ENCODE data around the gene SLC25A28. TPM values are rescaled to one million over a fixed set of nuclear protein-coding genes. Genes with fewer than 3 reads are reported as not detected.
A peak's percentile ranks its signal among the peaks of the same experiment; 100 is the strongest.
"Not testable (repeated sequence)": the region's sequence is repeated elsewhere in the genome, so short reads cannot be mapped to it uniquely, and the experiment has no call there.

Gene SLC25A28
- total RNA-seq, 4 donors from 2014 or later, result 37.0 to 69.4 (median 42.2) TPM

DNA sequence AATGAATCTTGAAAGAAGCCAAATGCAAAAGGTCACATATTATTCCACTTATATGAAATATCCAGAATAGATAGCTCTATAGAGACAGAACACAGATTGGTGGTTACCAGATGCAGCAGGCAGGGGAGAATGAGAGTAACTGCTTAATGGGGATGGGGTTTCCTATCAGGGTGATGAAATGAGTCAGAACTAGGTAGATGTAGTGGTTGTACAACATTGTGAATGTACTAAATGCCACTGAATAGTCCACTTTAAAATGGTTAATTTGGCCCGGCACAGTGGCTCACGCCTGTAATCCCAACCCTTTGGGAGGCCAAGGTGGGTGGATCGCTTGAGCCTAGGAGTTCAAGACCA, 9.4 kb upstream of the SLC25A28 start:
- H3K36me3 ChIP-seq, result no peaks in the 10 kb centered on the region
- no peaks in the 10 kb centered on the region for H3K27me3 ChIP-seq
- no peak overlapping the region for H3K4me3 ChIP-seq
- TF ChIP-seq, protein P1, sequence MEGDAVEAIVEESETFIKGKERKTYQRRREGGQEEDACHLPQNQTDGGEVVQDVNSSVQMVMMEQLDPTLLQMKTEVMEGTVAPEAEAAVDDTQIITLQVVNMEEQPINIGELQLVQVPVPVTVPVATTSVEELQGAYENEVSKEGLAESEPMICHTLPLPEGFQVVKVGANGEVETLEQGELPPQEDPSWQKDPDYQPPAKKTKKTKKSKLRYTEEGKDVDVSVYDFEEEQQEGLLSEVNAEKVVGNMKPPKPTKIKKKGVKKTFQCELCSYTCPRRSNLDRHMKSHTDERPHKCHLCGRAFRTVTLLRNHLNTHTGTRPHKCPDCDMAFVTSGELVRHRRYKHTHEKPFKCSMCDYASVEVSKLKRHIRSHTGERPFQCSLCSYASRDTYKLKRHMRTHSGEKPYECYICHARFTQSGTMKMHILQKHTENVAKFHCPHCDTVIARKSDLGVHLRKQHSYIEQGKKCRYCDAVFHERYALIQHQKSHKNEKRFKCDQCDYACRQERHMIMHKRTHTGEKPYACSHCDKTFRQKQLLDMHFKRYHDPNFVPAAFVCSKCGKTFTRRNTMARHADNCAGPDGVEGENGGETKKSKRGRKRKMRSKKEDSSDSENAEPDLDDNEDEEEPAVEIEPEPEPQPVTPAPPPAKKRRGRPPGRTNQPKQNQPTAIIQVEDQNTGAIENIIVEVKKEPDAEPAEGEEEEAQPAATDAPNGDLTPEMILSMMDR (IDR thresholded peaks at IDR 0.05), result no peak
- WGBS, result 56% methylated on average over 3 of the region's 3 CpGs
- H3K9me3 ChIP-seq, result no peaks in the 10 kb centered on the region
- H3K4me1 ChIP-seq, result peaks cover 3% of the 10 kb centered on the region
- no peak for DNase-seq (ENCODE audit: low spot score in 2 of 2)
- no peak overlapping the region for H3K27ac ChIP-seq

DNA sequence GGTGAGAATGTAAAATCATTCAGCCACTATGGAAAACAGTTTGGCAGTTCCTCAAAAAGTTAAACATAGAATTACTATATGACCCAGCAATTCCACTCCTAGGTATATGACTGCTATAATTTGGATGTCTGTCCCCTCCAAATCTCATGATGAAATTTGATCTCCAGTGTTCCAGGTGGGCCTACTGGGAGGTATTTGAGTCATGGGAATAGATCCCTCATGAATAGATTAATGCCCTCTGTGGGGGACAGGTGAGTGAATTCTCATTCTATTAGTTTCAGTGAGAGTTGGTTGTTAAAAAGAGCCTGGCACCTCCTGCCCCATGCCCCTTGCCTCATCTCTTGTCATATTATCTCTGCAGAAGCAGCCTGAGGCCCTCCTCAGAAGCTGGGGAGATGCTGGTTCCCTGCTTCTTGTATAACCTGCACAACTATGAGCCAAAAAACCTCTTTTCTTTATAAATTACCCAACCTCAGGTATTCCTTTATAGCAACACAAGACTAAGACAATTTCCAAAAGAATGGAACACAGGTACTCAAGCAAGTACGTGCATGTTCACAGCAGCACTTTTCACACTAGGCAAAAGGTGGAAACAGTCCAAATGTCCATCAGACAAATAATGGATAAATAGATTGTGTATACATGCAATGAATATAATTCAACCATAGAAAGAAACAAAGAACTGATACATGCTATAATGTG, 8.8 kb upstream of the SLC25A28 start:
- 48% methylated on average over 1 of the region's 1 CpG for WGBS
- no peaks in the 10 kb centered on the region for H3K36me3 ChIP-seq
- H3K4me3 ChIP-seq, result no peak overlapping the region
- no peaks in the 10 kb centered on the region for H3K9me3 ChIP-seq
- TF ChIP-seq, protein P1 (IDR thresholded peaks at IDR 0.05), result no peak
- TF ChIP-seq EP300 (IDR thresholded peaks at IDR 0.05) (no peak), POLR2AphosphoS5 (IDR thresholded peaks at IDR 0.05) (no peak), POLR2A (IDR thresholded peaks at IDR 0.05) (no peak)
- H3K27ac ChIP-seq, result no peak overlapping the region
- no peaks in the 10 kb centered on the region for H3K27me3 ChIP-seq
- peaks cover 3% of the 10 kb centered on the region for H3K4me1 ChIP-seq
- DNase-seq (ENCODE audit: low spot score in 2 of 2), result no peak

DNA sequence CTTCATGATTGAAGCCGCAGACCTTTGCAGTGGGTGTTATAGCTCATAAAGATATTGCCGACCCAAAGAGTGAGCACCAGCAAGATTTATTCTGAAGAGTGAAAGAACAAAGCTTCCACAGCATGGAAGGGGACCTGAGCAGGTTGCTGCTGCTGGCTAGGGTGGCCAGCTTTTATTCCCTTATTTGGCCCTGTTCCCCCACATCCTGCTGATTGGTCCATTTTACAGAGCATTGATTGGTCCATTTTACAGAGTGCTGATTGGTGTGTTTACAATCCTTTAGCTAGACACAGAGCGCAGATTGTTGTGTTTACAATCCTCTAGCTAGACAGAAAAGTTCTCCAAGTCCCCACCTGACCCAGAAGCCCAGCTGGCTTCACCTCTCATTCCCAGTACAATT, 4.9 kb upstream of the SLC25A28 start:
- H3K9me3 ChIP-seq; H3K4me1 ChIP-seq; H3K36me3 ChIP-seq; DNase-seq (ENCODE audit: low spot score in 2 of 2); H3K4me3 ChIP-seq; H3K27me3 ChIP-seq; H3K27ac ChIP-seq: not testable (repeated sequence)
- 0% methylated on average over 1 of the region's 3 CpGs for WGBS

DNA sequence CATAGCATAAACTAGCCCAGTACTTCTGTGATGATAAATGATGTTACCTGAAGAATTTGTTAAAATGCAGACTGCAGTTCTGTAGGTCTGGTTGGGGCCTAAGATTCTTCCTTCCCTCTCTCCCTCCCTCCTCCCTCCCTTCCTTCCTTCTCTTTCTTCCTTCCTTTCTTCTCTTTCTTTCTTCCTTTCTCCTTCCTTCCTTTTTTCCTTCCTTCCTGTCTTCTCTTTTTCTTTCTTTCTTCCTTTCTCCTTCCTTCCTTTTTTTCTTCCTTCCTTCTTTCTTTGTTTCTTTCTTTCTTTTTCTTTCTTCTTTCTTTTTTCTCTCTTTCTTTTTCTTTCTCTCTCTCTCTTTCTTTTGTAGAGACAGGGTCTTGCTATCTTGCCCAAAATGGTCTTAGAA, 3.7 kb upstream of the SLC25A28 start:
- Histone ChIP-seq H3K27me3 (no peaks in the 10 kb centered on the region), H3K4me3 (no peak overlapping the region), H3K4me1 (peaks cover 17% of the 10 kb centered on the region), H3K27ac (no peak overlapping the region), H3K36me3 (no peaks in the 10 kb centered on the region), H3K9me3 (no peaks in the 10 kb centered on the region)
- TF ChIP-seq POLR2AphosphoS5 (IDR thresholded peaks at IDR 0.05) (no peak), EP300 (IDR thresholded peaks at IDR 0.05) (no peak), POLR2A (IDR thresholded peaks at IDR 0.05) (no peak)
- TF ChIP-seq, protein P1 (IDR thresholded peaks at IDR 0.05), result no peak
- no peak for DNase-seq (ENCODE audit: low spot score in 2 of 2)

DNA sequence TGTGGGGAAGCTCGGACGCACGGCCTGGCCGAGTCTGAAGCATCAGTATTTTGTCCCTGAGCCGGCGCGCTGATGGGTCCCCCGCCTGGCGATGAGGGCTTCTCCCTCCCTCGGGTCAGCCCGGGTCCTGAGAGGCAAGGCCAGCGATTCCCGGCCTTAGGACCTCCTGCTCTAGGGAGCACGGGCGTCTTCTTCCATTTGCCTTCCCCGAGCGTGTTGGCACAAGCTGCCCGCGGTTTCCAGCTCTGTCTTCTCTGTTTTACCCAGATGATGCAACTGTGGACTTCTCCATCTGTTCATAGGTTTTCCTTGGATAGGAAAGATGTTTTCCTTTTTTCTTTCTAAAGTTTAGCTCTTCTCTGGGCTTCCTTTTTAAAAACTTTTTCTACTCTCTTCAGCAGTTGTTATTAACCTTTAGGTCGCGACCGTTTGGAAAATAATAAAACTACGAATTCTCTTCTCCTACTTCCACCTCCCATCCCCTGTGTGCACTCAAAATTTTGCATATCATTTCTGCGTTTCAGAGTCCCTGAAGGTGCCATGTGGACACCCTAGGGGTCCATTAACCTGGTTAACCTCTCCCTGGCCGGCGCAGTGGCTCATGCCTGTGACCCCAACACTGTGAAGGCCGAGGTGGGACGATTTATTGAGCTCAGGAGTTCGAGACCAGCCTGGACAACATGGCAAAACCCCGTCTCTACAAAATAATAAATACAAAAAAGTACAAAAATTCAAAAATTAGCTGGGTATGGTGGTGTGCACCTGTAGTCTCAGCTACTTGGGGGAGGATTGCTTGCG, 1.4 kb upstream of the SLC25A28 start:
- Histone ChIP-seq H3K9me3 (no peaks in the 10 kb centered on the region), H3K27ac (peak overlapping the region; percentile 98), H3K27me3 (no peaks in the 10 kb centered on the region), H3K4me1 (peaks cover 39% of the 10 kb centered on the region), H3K4me3 (peak overlapping the region; percentile 94), H3K36me3 (no peaks in the 10 kb centered on the region)
- TF ChIP-seq POLR2AphosphoS5 (IDR thresholded peaks at IDR 0.05) (no peak), POLR2A (IDR thresholded peaks at IDR 0.05) (peak in 1 of 2 donors; percentile 87)
- TF ChIP-seq, protein P1 (IDR thresholded peaks at IDR 0.05), result no peak
- no peak for DNase-seq (ENCODE audit: low spot score in 2 of 2)
- 22% methylated on average over 21 of the region's 31 CpGs for WGBS

Data from suprapubic skin (tissue), 4 donors.